ENCODE results near the gene CLEC16A. TPM values are rescaled to one million over a fixed set of nuclear protein-coding genes. Genes with fewer than 3 reads are reported as not detected.
A peak's percentile ranks its signal among the peaks of the same experiment; 100 is the strongest.

The CLEC16A gene
- total RNA-seq, 4 donors from 2014 or later = 20.3 to 25.7 (median 25.1) TPM

DNA sequence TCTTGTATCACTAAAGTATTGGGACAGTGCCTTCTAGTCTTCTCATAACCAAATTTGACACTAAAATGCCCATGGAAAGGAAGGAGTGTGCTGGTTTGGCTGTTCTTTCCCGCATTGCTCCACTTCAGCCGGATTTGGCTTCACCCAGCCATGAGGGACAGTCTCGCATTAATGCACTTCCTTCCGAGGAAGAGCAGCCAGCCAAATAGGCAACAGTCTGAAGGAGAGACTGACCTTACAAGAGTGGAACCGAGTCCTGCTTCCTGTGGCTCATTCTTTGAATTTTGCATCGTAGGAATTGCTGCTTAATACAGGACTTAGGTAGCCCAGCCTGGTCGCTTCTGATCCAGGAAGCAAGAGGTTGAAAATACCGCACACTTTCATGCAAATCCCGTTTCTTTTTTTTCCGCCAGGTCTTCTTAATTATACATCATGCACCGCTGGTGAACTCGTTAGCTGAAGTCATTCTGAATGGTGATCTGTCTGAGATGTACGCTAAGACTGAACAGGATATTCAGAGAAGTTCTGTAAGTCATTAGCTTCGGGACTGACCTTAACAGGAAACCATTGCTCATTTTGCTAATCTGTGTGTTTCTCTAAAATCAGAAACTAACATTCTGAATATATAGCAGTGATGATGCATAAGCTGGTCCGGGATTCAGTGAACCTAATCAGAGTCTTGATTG is 38.2 kb downstream of the CLEC16A start:
- H3K4me3 ChIP-seq = no peak overlapping the region
- peak overlapping the region; percentile 15 to 81 (median 69) for H3K27ac ChIP-seq
- no peaks in the 10 kb centered on the region for H3K27me3 ChIP-seq
- H3K4me1 ChIP-seq = peaks cover 7 to 50% (median 21%) of the 10 kb centered on the region in 3 donors
- TF ChIP-seq POLR2A (IDR thresholded peaks at IDR 0.05) = no peak
- TF ChIP-seq, protein P1, sequence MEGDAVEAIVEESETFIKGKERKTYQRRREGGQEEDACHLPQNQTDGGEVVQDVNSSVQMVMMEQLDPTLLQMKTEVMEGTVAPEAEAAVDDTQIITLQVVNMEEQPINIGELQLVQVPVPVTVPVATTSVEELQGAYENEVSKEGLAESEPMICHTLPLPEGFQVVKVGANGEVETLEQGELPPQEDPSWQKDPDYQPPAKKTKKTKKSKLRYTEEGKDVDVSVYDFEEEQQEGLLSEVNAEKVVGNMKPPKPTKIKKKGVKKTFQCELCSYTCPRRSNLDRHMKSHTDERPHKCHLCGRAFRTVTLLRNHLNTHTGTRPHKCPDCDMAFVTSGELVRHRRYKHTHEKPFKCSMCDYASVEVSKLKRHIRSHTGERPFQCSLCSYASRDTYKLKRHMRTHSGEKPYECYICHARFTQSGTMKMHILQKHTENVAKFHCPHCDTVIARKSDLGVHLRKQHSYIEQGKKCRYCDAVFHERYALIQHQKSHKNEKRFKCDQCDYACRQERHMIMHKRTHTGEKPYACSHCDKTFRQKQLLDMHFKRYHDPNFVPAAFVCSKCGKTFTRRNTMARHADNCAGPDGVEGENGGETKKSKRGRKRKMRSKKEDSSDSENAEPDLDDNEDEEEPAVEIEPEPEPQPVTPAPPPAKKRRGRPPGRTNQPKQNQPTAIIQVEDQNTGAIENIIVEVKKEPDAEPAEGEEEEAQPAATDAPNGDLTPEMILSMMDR (IDR thresholded peaks at IDR 0.05) = no peak
- no peaks in the 10 kb centered on the region for H3K9me3 ChIP-seq
- intact Hi-C loops (cut with DNase I) = no loop called here
- DNase-seq = no peak
- peaks cover 0 to 54% (median 0%) of the 10 kb centered on the region in 3 donors for H3K36me3 ChIP-seq
- 52 to 59% methylated on average over 15 of the region's 15 CpGs for WGBS, 2 donors

DNA sequence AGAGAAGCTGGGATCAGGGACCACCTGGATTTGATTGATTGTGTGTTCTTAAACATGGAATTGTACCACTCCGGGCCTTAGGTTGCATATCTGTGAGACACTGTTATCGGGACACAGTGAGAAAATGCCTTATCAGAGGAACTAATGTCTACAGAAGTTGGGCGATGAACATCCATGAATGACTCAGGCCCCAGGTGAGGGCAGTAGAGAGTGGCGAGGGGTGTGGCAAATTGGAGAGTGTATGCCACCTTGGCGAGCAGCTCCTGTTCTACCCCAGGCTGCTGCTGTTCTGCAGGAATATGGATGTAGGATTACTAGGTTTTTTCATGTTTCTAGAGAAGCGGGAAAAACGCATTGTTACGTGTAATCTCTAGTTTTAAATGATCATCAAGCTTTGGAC is 38.8 kb downstream of the CLEC16A start:
- Histone ChIP-seq H3K27ac (peak overlapping the region in 1 of 4 donors; percentile 81), H3K27me3 (no peaks in the 10 kb centered on the region), H3K4me3 (no peak overlapping the region), H3K36me3 (peaks cover 0 to 53% (median 3%) of the 10 kb centered on the region in 3 donors), H3K9me3 (no peaks in the 10 kb centered on the region), H3K4me1 (peaks cover 7 to 50% (median 21%) of the 10 kb centered on the region in 3 donors)
- DNase-seq = no peak
- TF ChIP-seq POLR2A (IDR thresholded peaks at IDR 0.05) = no peak
- TF ChIP-seq, protein P1 (IDR thresholded peaks at IDR 0.05) = peak in 1 of 6 experiments; percentile 25
- intact Hi-C loops (cut with DNase I) = no loop called here
- WGBS, 2 donors = 74 to 78% methylated on average over 8 of the region's 8 CpGs

DNA sequence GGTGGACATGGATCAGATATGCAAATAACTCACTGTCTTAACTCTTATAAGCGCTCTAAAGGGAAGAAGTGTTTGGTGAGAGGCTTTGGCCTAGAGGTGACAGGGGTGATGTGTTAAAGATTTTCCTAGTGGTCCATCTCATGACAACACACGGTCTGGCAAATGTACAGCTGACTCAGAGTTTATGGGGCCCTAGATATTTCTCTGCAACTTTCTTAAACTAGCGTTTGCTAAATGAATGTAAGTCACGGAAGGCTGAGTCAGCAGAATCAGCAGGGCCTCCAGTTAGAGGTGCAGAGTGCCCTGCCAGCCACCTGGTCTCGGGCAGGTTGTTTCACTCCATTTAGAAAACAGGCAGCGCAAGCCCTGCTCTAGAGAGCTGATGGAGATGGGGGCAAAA is 40.1 kb downstream of the CLEC16A start:
- WGBS, 2 donors = 83 to 84% methylated on average over 5 to 6 of the region's 6 CpGs
- Histone ChIP-seq H3K9me3 (no peaks in the 10 kb centered on the region), H3K27ac (no peak overlapping the region), H3K27me3 (no peaks in the 10 kb centered on the region), H3K4me1 (peaks cover 7 to 45% (median 20%) of the 10 kb centered on the region in 3 donors), H3K36me3 (peaks cover 0 to 53% (median 10%) of the 10 kb centered on the region in 3 donors), H3K4me3 (no peak overlapping the region)
- intact Hi-C loops (cut with DNase I) = no loop called here
- TF ChIP-seq, protein P1 (IDR thresholded peaks at IDR 0.05) = no peak
- TF ChIP-seq POLR2A (IDR thresholded peaks at IDR 0.05) = no peak
- DNase-seq = no peak

DNA sequence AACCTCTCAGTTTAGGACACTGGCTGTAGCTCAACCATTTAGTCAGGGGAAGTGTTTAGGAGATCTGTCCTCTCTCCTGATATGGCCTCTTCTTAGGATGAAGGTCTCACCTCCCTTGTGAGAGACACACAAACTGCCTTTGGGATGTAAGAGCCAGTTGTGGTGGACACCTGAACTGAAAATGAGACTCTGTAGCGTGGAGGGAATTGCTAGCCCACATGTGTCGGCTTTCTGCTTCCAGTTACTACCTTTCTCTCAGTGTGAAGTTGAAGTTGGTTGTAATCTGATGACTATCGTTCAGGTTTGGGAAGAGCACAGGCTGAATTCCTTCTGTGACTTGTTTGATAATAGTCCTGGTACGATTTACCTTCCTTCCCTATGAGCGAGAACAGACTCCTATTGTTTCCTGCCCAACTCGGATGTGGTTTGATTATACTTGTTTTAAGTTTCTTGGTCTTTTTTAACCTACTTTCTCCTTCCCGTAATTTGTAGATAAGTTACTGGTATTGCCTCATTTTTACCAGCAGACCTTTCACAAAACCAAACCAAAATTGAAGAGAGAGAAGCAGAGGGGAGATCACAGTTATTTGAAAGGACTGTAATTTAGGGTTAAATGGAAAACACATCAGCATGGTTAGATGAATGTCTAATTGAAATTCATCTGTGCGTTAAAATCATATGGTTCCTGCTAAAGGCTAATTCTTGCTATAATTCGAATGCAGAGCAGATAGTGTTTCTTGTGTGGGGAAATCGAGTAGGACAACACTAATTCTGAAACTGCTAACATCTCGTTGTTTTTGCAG is 43.2 kb downstream of the CLEC16A start:
- intact Hi-C loops (cut with DNase I) = no loop called here

More for the DNA sequence above, 43.2 kb downstream of the CLEC16A start:
- Histone ChIP-seq H3K27me3 (no peaks in the 10 kb centered on the region), H3K27ac (no peak overlapping the region), H3K9me3 (no peaks in the 10 kb centered on the region), H3K4me1 (peaks cover 2 to 32% (median 10%) of the 10 kb centered on the region in 3 donors), H3K36me3 (peaks cover 0 to 63% (median 10%) of the 10 kb centered on the region in 3 donors), H3K4me3 (no peak overlapping the region)
- no peak for DNase-seq
- TF ChIP-seq POLR2A (IDR thresholded peaks at IDR 0.05) = no peak
- TF ChIP-seq, protein P1 (IDR thresholded peaks at IDR 0.05) = no peak
- WGBS, 2 donors = 71% methylated on average over 11 of the region's 11 CpGs
